Measurements from ENCODE around the gene KANSL1.

GRCh38 chr17:46081018-46081320 is 112.3 kb downstream of the KANSL1 start:
- TF ChIP-seq CTCF (IDR thresholded peaks at IDR 0.05; ENCODE audit: insufficient read depth, low read depth, low read length) (no peak), EZH2 (IDR thresholded peaks at IDR 0.05; ENCODE audit: insufficient read depth, low read length) (no peak)
